OCI-LY3 (cell line): ENCODE measurements around the gene SNHG17.

Experiments
- CTCF ChIP-seq: fragments of 200-600, 300-600 bp; sonication (generic); IDR thresholded peaks from 2 replicates; pipeline ENCODE4 v1.5.1; 2014; ENCODE audit warnings: antibody characterized with exemption, low read length, low read depth
- EZH2phosphoT487 ChIP-seq: fragments of 200-600 bp; shearing (Covaris generic); IDR thresholded peaks from 2 replicates; pipeline ENCODE4 v1.6.1; 2018; ENCODE audit warnings: antibody characterized with exemption, mixed run types, low read depth

GRCh38 chr20:38426006-38426897 is 8.9 kb downstream of the SNHG17 start:
- TF ChIP-seq EZH2phosphoT487: no peak
- TF ChIP-seq CTCF: no peak
